HCT116 (cell line): ENCODE data around the gene ATXN1L. TPM values are rescaled to one million over a fixed set of nuclear protein-coding genes. Genes with fewer than 3 reads are reported as not detected.

Experiments
- ATAC-seq: fragments of 200-7000 bp; cut with Tn5 transposase; 2 replicates; pipeline ENCODE4 v1.9.1; 2020; ENCODE audit warnings: mild to moderate bottlenecking, moderate library complexity
- BruUV-seq: library from RNA; stranded (reverse); fragments of 400-500 nt; replicated peaks from 2 replicates; lab custom pipeline; 2021; lab: Mats Ljungman, UMichigan
- CTCF ChIA-PET: fragments of 300-600 bp; sonication (Branson Sonifier 250); formaldehyde crosslinking; loops from one replicate; lab custom pipeline; 2021; ENCODE audit warnings: antibody characterized with exemption; lab: Charles Lee
- POLR2A ChIA-PET: fragments of 300-600, 350-600 bp; sonication (Branson Sonifier 250); formaldehyde crosslinking; loops from one replicate; lab custom pipeline; 2021; ENCODE audit warnings: antibody characterized with exemption; lab: Charles Lee
- RAD21 ChIA-PET, 2 experiments: fragments of 300-600 bp; sonication (Branson Sonifier 250); formaldehyde crosslinking; loops; one replicate each; lab custom pipeline; 2023; ENCODE audit warnings: low total read pairs in 2 of 2; ENCODE audit not compliant: uncharacterized antibody in 2 of 2, unreplicated experiment in 2 of 2, low non-redundant PET in 1 of 2; lab: Charles Lee
- DNase-seq: peaks from one replicate; pipeline ENCODE4 v3.0.0-alpha.2; 2010; ENCODE audit warnings: low read depth, low spot score
- H2AFZ ChIP-seq: fragments of 200-600 bp; shearing (Covaris generic), sonication (generic); 2 replicates; pipeline ENCODE4 v1.6.1; 2017; ENCODE audit warnings: low read depth, mixed run types, mixed read lengths, antibody characterized with exemption, low read length; ENCODE audit not compliant: poor library complexity, severe bottlenecking
- H3K27ac ChIP-seq: 2 replicates; pipeline ENCODE4 v1.5.1; 2012; ENCODE audit warnings: low read depth, low read length
- H3K27me3 ChIP-seq: fragments of 200-600 bp; sonication (generic); 2 replicates; pipeline ENCODE4 v1.6.1; 2016; ENCODE audit warnings: mixed run types, low read length, mixed read lengths; ENCODE audit not compliant: insufficient read depth
- H3K36me3 ChIP-seq, 2 experiments: fragments of 200-500 bp in 1 of 2; fragments of 200-600 bp in 1 of 2; sonication (Bioruptor generic) in 1 of 2; sonication (generic) in 1 of 2; 2 replicates each; pipeline versions ENCODE4 v1.5.1 to v1.6.1; 2014 to 2016; ENCODE audit warnings: low read length in 2 of 2, inconsistent platforms in 1 of 2, mixed read lengths in 1 of 2, mixed run types in 1 of 2; ENCODE audit not compliant: insufficient read depth in 2 of 2, control insufficient read depth in 1 of 2
- H3K4me1 ChIP-seq, 2 experiments: fragments of 200-600 bp in 1 of 2; sonication (generic) in 1 of 2; 2 replicates each; pipeline versions ENCODE4 v1.5.1 to v1.6.1; 2012 to 2017; ENCODE audit warnings: low read length in 2 of 2, inconsistent platforms in 1 of 2, mild to moderate bottlenecking in 1 of 2, mixed read lengths in 1 of 2, mixed run types in 1 of 2, moderate library complexity in 1 of 2; ENCODE audit not compliant: insufficient read depth in 2 of 2, control insufficient read depth in 1 of 2
- H3K4me2 ChIP-seq: fragments of 200-600 bp; sonication (generic); 2 replicates; pipeline ENCODE4 v1.6.1; 2017; ENCODE audit warnings: mixed run types, low read length, mixed read lengths
- H3K4me3 ChIP-seq, 2 experiments: fragments of 200-600 bp in 1 of 2; sonication (generic) in 1 of 2; replicated peaks in 1 of 2; 2 replicates each; pipeline ENCODE4 v1.5.1; 2011 to 2016; ENCODE audit warnings: low read length in 2 of 2, control low read depth in 1 of 2, low read depth in 1 of 2, mild to moderate bottlenecking in 1 of 2, mixed read lengths in 1 of 2, mixed run types in 1 of 2
- H3K79me2 ChIP-seq: fragments of 200-600 bp; sonication (generic); 2 replicates; pipeline ENCODE4 v1.6.1; 2017; ENCODE audit warnings: mild to moderate bottlenecking, mixed run types, low read length, moderate library complexity, mixed read lengths; ENCODE audit not compliant: insufficient read depth
- H3K9ac ChIP-seq: fragments of 200-600 bp; sonication (generic); 2 replicates; pipeline ENCODE4 v1.6.1; 2016; ENCODE audit warnings: low read length, mixed read lengths
- H3K9me2 ChIP-seq: fragments of 200-600 bp; sonication (generic), shearing (Covaris generic); 2 replicates; pipeline ENCODE4 v1.6.1; 2017; ENCODE audit warnings: mixed run types, mild to moderate bottlenecking, moderate library complexity; ENCODE audit not compliant: insufficient read depth
- H3K9me3 ChIP-seq, 2 experiments: fragments of 200-500 bp in 1 of 2; fragments of 200-600 bp in 1 of 2; sonication (Bioruptor generic) in 1 of 2; sonication (generic) in 1 of 2; 2 replicates each; pipeline ENCODE4 v1.6.1; 2014 to 2017; ENCODE audit warnings: low read length in 2 of 2, mixed read lengths in 2 of 2, inconsistent platforms in 1 of 2, low read depth in 1 of 2, mild to moderate bottlenecking in 1 of 2, mixed run types in 1 of 2, moderate library complexity in 1 of 2; ENCODE audit not compliant: control insufficient read depth in 1 of 2, insufficient read depth in 1 of 2
- H4K20me1 ChIP-seq: fragments of 200-600 bp; sonication (generic), shearing (Covaris generic); 2 replicates; pipeline ENCODE4 v1.6.1; 2017; ENCODE audit warnings: mixed run types, mild to moderate bottlenecking, moderate library complexity; ENCODE audit not compliant: insufficient read depth
- ATF3 ChIP-seq: IDR thresholded peaks from 2 replicates; pipeline ENCODE4 v1.6.1; 2012
- CBX3 ChIP-seq: IDR thresholded peaks from 2 replicates; pipeline ENCODE4 v1.6.1; 2012; ENCODE audit warnings: low read depth
- CEBPB ChIP-seq: IDR thresholded peaks from 2 replicates; pipeline ENCODE4 v1.6.1; 2012; ENCODE audit warnings: low read depth
- EGR1 ChIP-seq: IDR thresholded peaks from 2 replicates; pipeline ENCODE4 v1.6.1; 2012; ENCODE audit warnings: low read depth
- EZH2phosphoT487 ChIP-seq: fragments of 200-600 bp; IDR thresholded peaks from 2 replicates; pipeline ENCODE4 v1.6.1; 2018; ENCODE audit warnings: antibody characterized with exemption, borderline replicate concordance
- FOSL1 ChIP-seq: IDR thresholded peaks from 2 replicates; pipeline ENCODE4 v1.6.1; 2012; ENCODE audit warnings: low read depth
- POLR2A ChIP-seq: IDR thresholded peaks from 2 replicates; pipeline ENCODE4 v1.7.0; 2011; ENCODE audit warnings: borderline replicate concordance; ENCODE audit not compliant: insufficient read depth, insufficient read length; ENCODE audit errors: extremely low read depth
- RAD21 ChIP-seq: IDR thresholded peaks from 2 replicates; pipeline ENCODE4 v1.6.1; 2012; ENCODE audit warnings: low read depth, mild to moderate bottlenecking
- REST ChIP-seq: IDR thresholded peaks from 2 replicates; pipeline ENCODE4 v1.6.1; 2012; ENCODE audit warnings: low read depth
- SIN3A ChIP-seq: IDR thresholded peaks from 2 replicates; pipeline ENCODE4 v1.6.1; 2012; ENCODE audit warnings: low read depth
- SP1 ChIP-seq: IDR thresholded peaks from 2 replicates; pipeline ENCODE4 v1.6.1; 2012; ENCODE audit warnings: low read depth
- YY1 ChIP-seq: IDR thresholded peaks from 2 replicates; pipeline ENCODE4 v1.6.1; 2011; ENCODE audit warnings: low read length, low read depth, moderate library complexity, mild to moderate bottlenecking; ENCODE audit not compliant: insufficient replicate concordance; ENCODE audit errors: extremely low read depth
- ZBTB33 ChIP-seq: IDR thresholded peaks from 2 replicates; pipeline ENCODE4 v1.6.1; 2011; ENCODE audit warnings: mild to moderate bottlenecking, low read length, moderate library complexity; ENCODE audit not compliant: insufficient replicate concordance; ENCODE audit errors: extremely low read depth
- ZFX ChIP-seq: fragments of 450-650 bp; IDR thresholded peaks from 2 replicates; pipeline ENCODE4 v1.6.1; 2017
- intact Hi-C: fragments of 100-400 bp; cut with micrococcal nuclease; formaldehyde crosslinking; loops from 2 replicates; pipeline ENCODE4 v1.10.0; 2022
- total RNA-seq: library from RNA; stranded (reverse); gene quantifications from one replicate; pipeline ENCODE4 v1.2.1, GENCODE V29; 2021; ENCODE audit not compliant: unreplicated experiment

ATXN1L gene
- total RNA-seq, 1 experiment from 2014 or later = 20.5 TPM

- Histone ChIP-seq H2AFZ (no peak overlapping the region), H3K27ac (no peak overlapping the region), H3K27me3 (no peaks in the 10 kb centered on the region), H3K4me2 (no peak overlapping the region), H3K79me2 (no peaks in the 10 kb centered on the region), H3K4me1 (peaks cover 21 to 24% of the 10 kb centered on the region in 2 experiments), H4K20me1 (no peaks in the 10 kb centered on the region), H3K9me2 (no peaks in the 10 kb centered on the region), H3K4me3 (no peak overlapping the region), H3K9ac (no peak overlapping the region)
- POLR2A ChIA-PET = no interaction called here
- ATAC-seq (no peak), DNase-seq (no peak)
- intact Hi-C loops = loop anchor here (10.0 kb wide), 1 partner anchor 210 kb away; the partner anchor contains the start of genes DHX38 and TXNL4B
- RAD21 ChIA-PET = no interaction called here
- CTCF ChIA-PET = interaction anchor here (0.6 kb wide), 1 partner anchor 76 kb away, joined by 3 read pairs; no protein-coding TSS in a partner anchor
- TF ChIP-seq EGR1 = no peak
- no peak for TF ChIP-seq POLR2A
- no peak for TF ChIP-seq ZFX
- no peak for TF ChIP-seq SP1
- no peak for TF ChIP-seq SIN3A
- TF ChIP-seq, all 23 proteins: peak for 0
- H3K9me3 ChIP-seq = no peaks in the 10 kb centered on the region
- no TSS peak for BruUV-seq
- no peaks in the 10 kb centered on the region for H3K36me3 ChIP-seq
Measured at GRCh38 chr16:71885261-71885650, 39.5 kb downstream of the ATXN1L start.

GRCh38 chr16:71889147-71889546, 43.4 kb downstream of the ATXN1L start:
- no peaks in the 10 kb centered on the region for H3K9me3 ChIP-seq
- H3K27ac ChIP-seq = no peak overlapping the region
- DNase-seq = no peak
- H3K36me3 ChIP-seq = no peaks in the 10 kb centered on the region
- CTCF ChIA-PET = no interaction called here
- peaks cover 25 to 29% of the 10 kb centered on the region in 2 experiments for H3K4me1 ChIP-seq
- no peak overlapping the region for H2AFZ ChIP-seq
- POLR2A ChIA-PET = no interaction called here
- RAD21 ChIA-PET = no interaction called here
- BruUV-seq = no TSS peak
- intact Hi-C loops = loop anchor here (10.0 kb wide), 1 partner anchor 206 kb away; the partner anchor contains the start of genes DHX38 and TXNL4B
- no peaks in the 10 kb centered on the region for H4K20me1 ChIP-seq
- no peak overlapping the region for H3K4me2 ChIP-seq
- TF ChIP-seq RAD21 = no peak
- no peak for TF ChIP-seq EZH2phosphoT487
- TF ChIP-seq YY1 = no peak
- no peak for TF ChIP-seq REST
- no peak for TF ChIP-seq CEBPB
- no peak for TF ChIP-seq ZBTB33
- TF ChIP-seq FOSL1 = no peak
- no peak for TF ChIP-seq ATF3
- no peak for TF ChIP-seq ZFX
- no peak for TF ChIP-seq CBX3
- TF ChIP-seq SP1 = no peak
- TF ChIP-seq EGR1 = no peak
- H3K79me2 ChIP-seq = no peaks in the 10 kb centered on the region
- H3K27me3 ChIP-seq = no peaks in the 10 kb centered on the region
- H3K9me2 ChIP-seq = no peaks in the 10 kb centered on the region
- H3K9ac ChIP-seq = no peak overlapping the region
- ATAC-seq = no peak
- no peak overlapping the region for H3K4me3 ChIP-seq
